ENCODE data around the gene GYS2. TPM values are rescaled to one million over a fixed set of nuclear protein-coding genes. Genes with fewer than 3 reads are reported as not detected.

GYS2 gene
- total RNA-seq, 1 donor from 2014 or later, result not detected

GRCh38 chr12:21634245-21634644 is 29.6 kb upstream of the GYS2 start:
- DNase-seq (ENCODE audit: low spot score in 2 of 2, unreplicated experiment in 2 of 2), result no peak
- H3K27ac Mint-ChIP-seq, result no peak overlapping the region
- peaks cover 42% of the 10 kb centered on the region for H3K36me3 Mint-ChIP-seq

GRCh38 chr12:21631367-21631766 is 26.7 kb upstream of the GYS2 start:
- no peaks in the 10 kb centered on the region for H3K4me1 Mint-ChIP-seq
- no peak overlapping the region for H3K4me3 Mint-ChIP-seq
- H3K9me3 Mint-ChIP-seq, result peaks cover under 1% of the 10 kb centered on the region
- H3K27ac Mint-ChIP-seq, result no peak overlapping the region
- no peak for TF ChIP-seq CTCF (IDR thresholded peaks at IDR 0.05; ENCODE audit: unreplicated experiment)
- H3K27me3 Mint-ChIP-seq (ENCODE audit: low read depth), result no peaks in the 10 kb centered on the region
- peaks cover 25% of the 10 kb centered on the region for H3K36me3 Mint-ChIP-seq
- no peak for DNase-seq (ENCODE audit: low spot score in 2 of 2, unreplicated experiment in 2 of 2)

More at GRCh38 chr12:21634245-21634644, 29.6 kb upstream of the GYS2 start:
- TF ChIP-seq CTCF (IDR thresholded peaks at IDR 0.05; ENCODE audit: unreplicated experiment), result no peak
- no peaks in the 10 kb centered on the region for H3K9me3 Mint-ChIP-seq
- peaks cover 10% of the 10 kb centered on the region for H3K4me1 Mint-ChIP-seq
- H3K27me3 Mint-ChIP-seq (ENCODE audit: low read depth), result no peaks in the 10 kb centered on the region
- no peak overlapping the region for H3K4me3 Mint-ChIP-seq

- Mint-ChIP-seq H3K27ac (no peak overlapping the region), H3K36me3 (peaks cover 5% of the 10 kb centered on the region), H3K9me3 (peaks cover 9% of the 10 kb centered on the region), H3K4me1 (no peaks in the 10 kb centered on the region), H3K4me3 (no peak overlapping the region), H3K27me3 (ENCODE audit: low read depth) (no peaks in the 10 kb centered on the region)
- TF ChIP-seq CTCF (IDR thresholded peaks at IDR 0.05; ENCODE audit: unreplicated experiment), result no peak
- no peak for DNase-seq (ENCODE audit: low spot score in 2 of 2, unreplicated experiment in 2 of 2)
Observed at GRCh38 chr12:21627924-21628323, 23.3 kb upstream of the GYS2 start.

GRCh38 chr12:21618566-21618965 is 13.9 kb upstream of the GYS2 start:
- H3K36me3 Mint-ChIP-seq, result no peaks in the 10 kb centered on the region

GRCh38 chr12:21617030-21617429 is 12.4 kb upstream of the GYS2 start:
- DNase-seq (ENCODE audit: low spot score in 2 of 2, unreplicated experiment in 2 of 2), result no peak
- H3K9me3 Mint-ChIP-seq, result no peaks in the 10 kb centered on the region
- no peak overlapping the region for H3K27ac Mint-ChIP-seq
- no peak overlapping the region for H3K4me3 Mint-ChIP-seq
- H3K4me1 Mint-ChIP-seq, result peaks cover 3% of the 10 kb centered on the region
- TF ChIP-seq CTCF (IDR thresholded peaks at IDR 0.05; ENCODE audit: unreplicated experiment), result no peak
- peaks cover 50% of the 10 kb centered on the region for H3K27me3 Mint-ChIP-seq (ENCODE audit: low read depth)
- no peaks in the 10 kb centered on the region for H3K36me3 Mint-ChIP-seq

More at GRCh38 chr12:21618566-21618965, 13.9 kb upstream of the GYS2 start:
- Mint-ChIP-seq H3K4me1 (peaks cover 3% of the 10 kb centered on the region), H3K4me3 (no peak overlapping the region), H3K9me3 (no peaks in the 10 kb centered on the region), H3K27me3 (ENCODE audit: low read depth) (peaks cover 44% of the 10 kb centered on the region), H3K27ac (no peak overlapping the region)
- TF ChIP-seq CTCF (IDR thresholded peaks at IDR 0.05; ENCODE audit: unreplicated experiment), result no peak
- no peak for DNase-seq (ENCODE audit: low spot score in 2 of 2, unreplicated experiment in 2 of 2)

- Mint-ChIP-seq H3K4me3 (no peak overlapping the region), H3K36me3 (no peaks in the 10 kb centered on the region), H3K4me1 (peaks cover 3% of the 10 kb centered on the region), H3K27me3 (ENCODE audit: low read depth) (peaks cover 52% of the 10 kb centered on the region), H3K9me3 (no peaks in the 10 kb centered on the region), H3K27ac (no peak overlapping the region)
- DNase-seq (ENCODE audit: low spot score in 2 of 2, unreplicated experiment in 2 of 2), result no peak
- TF ChIP-seq CTCF (IDR thresholded peaks at IDR 0.05; ENCODE audit: unreplicated experiment), result no peak
Observed at GRCh38 chr12:21615431-21615830, 10.8 kb upstream of the GYS2 start.

Data from mesothelial cell of epicardium (in vitro differentiated cells).